Type B pancreatic cell (in vitro differentiated cells): ENCODE results near the gene TLDC2. TPM values are rescaled to one million over a fixed set of nuclear protein-coding genes. Genes with fewer than 3 reads are reported as not detected.
"Not testable (repeated sequence)": the region's sequence is repeated elsewhere in the genome, so short reads cannot be mapped to it uniquely, and the experiment has no call there.

Source experiments
- DNase-seq: peaks from one replicate; pipeline ENCODE4 v3.0.0; 2021; ENCODE audit warnings: mixed read lengths; ENCODE audit not compliant: unreplicated experiment; ENCODE audit errors: extremely low spot score
- H3K27ac Mint-ChIP-seq: 2 replicates; pipeline ENCODE4 v1.8.0; 2021; ENCODE audit warnings: mild to moderate bottlenecking, mixed read lengths
- H3K27me3 Mint-ChIP-seq: 2 replicates; pipeline ENCODE4 v1.8.0; 2021; ENCODE audit warnings: mixed read lengths
- H3K36me3 Mint-ChIP-seq: 2 replicates; pipeline ENCODE4 v1.8.0; 2021; ENCODE audit warnings: mixed read lengths
- H3K4me1 Mint-ChIP-seq: one replicate; pipeline ENCODE4 v1.8.0; 2021; ENCODE audit warnings: mixed read lengths; ENCODE audit not compliant: unreplicated experiment
- H3K4me3 Mint-ChIP-seq: 2 replicates; pipeline ENCODE4 v1.8.0; 2021; ENCODE audit warnings: mild to moderate bottlenecking, mixed read lengths
- H3K9me3 Mint-ChIP-seq: 2 replicates; pipeline ENCODE4 v1.8.0; 2021; ENCODE audit warnings: mixed read lengths
- CTCF ChIP-seq: fragments of 200-600 bp; sonication (generic); conservative IDR thresholded peaks from 2 replicates; pipeline ENCODE4 v1.5.0; 2021; ENCODE audit warnings: antibody characterized with exemption, mild to moderate bottlenecking
- total RNA-seq: library from RNA; stranded (reverse); gene quantifications from 2 replicates; pipeline ENCODE4 v1.2.1, GENCODE V29; 2021; ENCODE audit warnings: low replicate concordance

Gene TLDC2
- total RNA-seq, 1 donor from 2014 or later: 0.75 TPM

DNA sequence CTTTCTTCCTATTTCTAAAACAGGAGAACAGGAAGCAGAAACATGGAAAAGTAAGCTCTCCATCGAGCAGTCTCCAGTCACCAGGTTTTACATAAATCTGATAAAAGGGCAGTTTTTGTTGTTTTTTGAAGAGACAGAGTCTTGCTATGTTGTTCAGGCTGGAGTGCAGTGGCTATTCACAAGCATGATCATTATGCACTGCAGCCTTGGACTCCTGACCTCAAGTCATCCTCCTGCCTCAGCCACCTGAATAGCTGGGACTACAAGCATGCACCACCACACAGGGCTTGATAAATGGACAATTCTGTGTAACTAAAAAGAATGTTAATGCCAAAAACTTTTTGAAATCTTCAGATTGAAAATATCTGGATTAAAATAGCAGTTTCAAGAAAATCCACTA lies 51.8 kb downstream of the TLDC2 start:
- Mint-ChIP-seq H3K27ac (no peak overlapping the region), H3K9me3 (no peaks in the 10 kb centered on the region), H3K27me3 (no peaks in the 10 kb centered on the region), H3K36me3 (peaks cover 6% of the 10 kb centered on the region), H3K4me1 (no peaks in the 10 kb centered on the region), H3K4me3 (no peak overlapping the region)
- no peak for TF ChIP-seq CTCF
- DNase-seq: no peak

- Mint-ChIP-seq H3K27ac (no peak overlapping the region), H3K9me3 (no peaks in the 10 kb centered on the region)
Observed at GRCh38 chr20:36929290-36929689, 53.4 kb downstream of the TLDC2 start.

GRCh38 chr20:36929691-36930090 lies 53.8 kb downstream of the TLDC2 start:
- no peak for TF ChIP-seq CTCF
- Mint-ChIP-seq H3K27ac (no peak overlapping the region), H3K9me3 (no peaks in the 10 kb centered on the region), H3K36me3 (peaks cover 6% of the 10 kb centered on the region), H3K27me3 (no peaks in the 10 kb centered on the region), H3K4me1 (no peaks in the 10 kb centered on the region), H3K4me3 (no peak overlapping the region)
- DNase-seq: no peak

More at GRCh38 chr20:36929290-36929689, 53.4 kb downstream of the TLDC2 start:
- H3K4me3 Mint-ChIP-seq: no peak overlapping the region
- no peaks in the 10 kb centered on the region for H3K27me3 Mint-ChIP-seq
- H3K4me1 Mint-ChIP-seq: no peaks in the 10 kb centered on the region
- no peak for DNase-seq
- H3K36me3 Mint-ChIP-seq: peaks cover 6% of the 10 kb centered on the region
- no peak for TF ChIP-seq CTCF

- H3K4me1 Mint-ChIP-seq, H3K36me3 Mint-ChIP-seq, H3K27me3 Mint-ChIP-seq, H3K27ac Mint-ChIP-seq, H3K9me3 Mint-ChIP-seq, DNase-seq, H3K4me3 Mint-ChIP-seq: not testable (repeated sequence)
Observed at GRCh38 chr20:36932067-36932466, 56.1 kb downstream of the TLDC2 start.

GRCh38 chr20:36932476-36933426 lies 56.8 kb downstream of the TLDC2 start:
- no peaks in the 10 kb centered on the region for H3K27me3 Mint-ChIP-seq
- H3K4me1 Mint-ChIP-seq: no peaks in the 10 kb centered on the region
- DNase-seq: no peak
- no peak overlapping the region for H3K4me3 Mint-ChIP-seq
- peaks cover 6% of the 10 kb centered on the region for H3K36me3 Mint-ChIP-seq
- H3K27ac Mint-ChIP-seq: no peak overlapping the region
- no peak for TF ChIP-seq CTCF
- H3K9me3 Mint-ChIP-seq: no peaks in the 10 kb centered on the region

GRCh38 chr20:36933571-36933970 lies 57.6 kb downstream of the TLDC2 start:
- H3K4me1 Mint-ChIP-seq, H3K27ac Mint-ChIP-seq, H3K4me3 Mint-ChIP-seq, DNase-seq, H3K9me3 Mint-ChIP-seq, H3K27me3 Mint-ChIP-seq, H3K36me3 Mint-ChIP-seq: not testable (repeated sequence)
